ENCODE results near the gene BCL11A.

The BCL11A gene

GRCh38 chr2:60553495-60554073 is at the start of gene BCL11A:
Gene BCL11A, minus strand, starts transcription at chr2:60553654. Its CDS starts 384 bp downstream, at chr2:60553270.
- peak; percentile 60 for DNase-seq

GRCh38 chr2:60602828-60603532 is 49.5 kb upstream of the BCL11A start:
- DNase-seq: no peak

GRCh38 chr2:60602388-60602787 is 48.9 kb upstream of the BCL11A start:
- no peak for DNase-seq

GRCh38 chr2:60598271-60598670 is 44.8 kb upstream of the BCL11A start:
- no peak for DNase-seq

- no peak for DNase-seq
Observed at GRCh38 chr2:60597346-60597745, 43.9 kb upstream of the BCL11A start.

- no peak for DNase-seq
Observed at GRCh38 chr2:60596411-60596810, 43.0 kb upstream of the BCL11A start.

- no peak for DNase-seq
Observed at GRCh38 chr2:60595953-60596352, 42.5 kb upstream of the BCL11A start.

- no peak for DNase-seq
Observed at GRCh38 chr2:60589104-60589503, 35.6 kb upstream of the BCL11A start.

GRCh38 chr2:60586081-60586480 is 32.6 kb upstream of the BCL11A start:
- no peak for DNase-seq

GRCh38 chr2:60585276-60585675 is 31.8 kb upstream of the BCL11A start:
- no peak for DNase-seq

- DNase-seq: no peak
Observed at GRCh38 chr2:60583604-60584003, 30.1 kb upstream of the BCL11A start.

- DNase-seq: peak; percentile 20
Observed at GRCh38 chr2:60581433-60582282, 28.2 kb upstream of the BCL11A start.

GRCh38 chr2:60577682-60578283 is 24.3 kb upstream of the BCL11A start:
- no peak for DNase-seq

GRCh38 chr2:60573251-60573650 is 19.8 kb upstream of the BCL11A start:
- DNase-seq: no peak

GRCh38 chr2:60570251-60570650 is 16.8 kb upstream of the BCL11A start:
- DNase-seq: no peak

- DNase-seq: no peak
Observed at GRCh38 chr2:60569680-60570111, 16.2 kb upstream of the BCL11A start.

- DNase-seq: no peak
Observed at GRCh38 chr2:60567919-60568768, 14.7 kb upstream of the BCL11A start.

GRCh38 chr2:60567096-60567495 is 13.6 kb upstream of the BCL11A start:
- DNase-seq: no peak

- DNase-seq: no peak
Observed at GRCh38 chr2:60565472-60565871, 12.0 kb upstream of the BCL11A start.

- DNase-seq: no peak
Observed at GRCh38 chr2:60560734-60561644, 7.5 kb upstream of the BCL11A start.

- no peak for DNase-seq
Observed at GRCh38 chr2:60559880-60560279, 6.4 kb upstream of the BCL11A start.
